BLaER1 treated with 17β-estradiol and CSF1 and Interleukin-3, amounts not matched to agents 10 nM and 100 nM (cell line): ENCODE measurements around the gene CCDC141.
"Not testable (repeated sequence)": the region's sequence is repeated elsewhere in the genome, so short reads cannot be mapped to it uniquely, and the experiment has no call there.

ENCODE experiments used
- H3K27ac ChIP-seq, 11 experiments: shearing (Covaris generic); formaldehyde crosslinking; 2 replicates each; pipeline ENCODE4 v1.8.1; 2022
- H3K27me3 ChIP-seq, 11 experiments: shearing (Covaris generic); formaldehyde crosslinking; 2 replicates each; pipeline ENCODE4 v1.8.1; 2022
- H3K36me3 ChIP-seq, 11 experiments: shearing (Covaris generic); formaldehyde crosslinking; 2 replicates each; pipeline ENCODE4 v1.8.1; 2022
- H3K4me1 ChIP-seq, 10 experiments: shearing (Covaris generic); formaldehyde crosslinking; 2 replicates each; pipeline ENCODE4 v1.8.1; 2022
- H3K4me2 ChIP-seq, 11 experiments: shearing (Covaris generic); formaldehyde crosslinking; 2 replicates each; pipeline ENCODE4 v1.8.1; 2022
- H3K4me3 ChIP-seq, 10 experiments: shearing (Covaris generic); formaldehyde crosslinking; 2 replicates each; pipeline ENCODE4 v1.8.1; 2022
- H3K9ac ChIP-seq, 11 experiments: shearing (Covaris generic); formaldehyde crosslinking; 2 replicates each; pipeline ENCODE4 v1.8.1; 2022
- H3K9me3 ChIP-seq, 11 experiments: shearing (Covaris generic); formaldehyde crosslinking; replicated peaks in 1 of 11; 2 replicates each; pipeline ENCODE4 v1.8.1; 2022
- H4K20me1 ChIP-seq, 11 experiments: shearing (Covaris generic); formaldehyde crosslinking; 2 replicates each; pipeline ENCODE4 v1.8.1; 2022
- Cebpa-rat ChIP-seq, 11 experiments: shearing (Covaris generic); IDR thresholded peaks; 2 replicates each; pipeline ENCODE4 v1.8.1; 2022

Gene CCDC141

DNA sequence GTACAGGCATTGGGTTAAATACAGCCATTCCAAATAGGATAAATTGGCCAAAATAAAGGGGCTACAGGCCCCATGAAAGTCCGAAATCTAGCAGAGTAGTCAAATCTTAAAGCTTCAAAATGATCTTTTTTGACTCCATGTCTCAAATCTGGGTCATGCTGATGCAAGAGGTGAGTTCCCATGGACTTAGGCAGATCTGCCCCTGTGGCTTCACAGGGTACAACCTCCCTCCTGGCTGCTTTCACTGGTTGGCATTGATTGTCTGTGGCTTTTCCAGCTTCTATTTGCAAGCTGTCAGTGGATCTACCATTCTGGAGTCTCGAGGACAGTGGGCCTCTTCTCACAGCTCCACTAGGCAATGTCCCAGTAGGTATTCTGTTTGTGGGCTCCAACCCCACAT is 56.1 kb downstream of the CCDC141 start:
- no peak overlapping the region for H3K9ac ChIP-seq
- no peaks in the 10 kb centered on the region for H3K36me3 ChIP-seq
- no peak for TF ChIP-seq Cebpa-rat (IDR thresholded peaks at IDR 0.05)
- no peak overlapping the region for H3K27ac ChIP-seq
- peaks cover 10 to 18% (median 12%) of the 10 kb centered on the region in 11 experiments; a peak in 18 of 22 replicates for H3K9me3 ChIP-seq
- no peak overlapping the region for H3K4me3 ChIP-seq
- no peak overlapping the region for H3K4me2 ChIP-seq
- no peaks in the 10 kb centered on the region for H4K20me1 ChIP-seq
- H3K4me1 ChIP-seq, result no peaks in the 10 kb centered on the region
- H3K27me3 ChIP-seq, result no peaks in the 10 kb centered on the region

DNA sequence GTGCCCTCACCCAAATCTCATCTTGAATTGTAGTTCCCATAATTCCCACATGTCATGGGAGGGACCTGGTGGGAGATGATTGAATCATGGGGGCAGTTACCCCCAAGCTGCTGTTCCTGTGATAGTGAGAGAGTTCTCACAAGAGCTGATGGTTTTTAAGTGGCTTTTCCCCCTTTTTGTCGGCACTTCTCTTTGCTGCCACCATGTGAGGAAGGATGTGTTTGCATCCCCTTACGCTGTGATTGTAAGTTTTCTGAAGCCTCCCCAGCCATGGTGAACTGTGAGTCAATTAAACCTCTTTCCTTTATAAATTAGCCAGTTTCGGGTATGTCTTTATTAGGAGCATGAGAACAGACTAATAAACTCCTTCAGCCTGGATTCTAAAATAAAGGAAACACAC is 57.2 kb downstream of the CCDC141 start:
- H3K4me2 ChIP-seq, H4K20me1 ChIP-seq, H3K4me3 ChIP-seq, H3K4me1 ChIP-seq, H3K36me3 ChIP-seq, H3K9ac ChIP-seq, H3K27ac ChIP-seq, H3K27me3 ChIP-seq: not testable (repeated sequence)
- peaks cover 10 to 18% (median 12%) of the 10 kb centered on the region in 11 experiments; a peak in 18 of 22 replicates for H3K9me3 ChIP-seq

DNA sequence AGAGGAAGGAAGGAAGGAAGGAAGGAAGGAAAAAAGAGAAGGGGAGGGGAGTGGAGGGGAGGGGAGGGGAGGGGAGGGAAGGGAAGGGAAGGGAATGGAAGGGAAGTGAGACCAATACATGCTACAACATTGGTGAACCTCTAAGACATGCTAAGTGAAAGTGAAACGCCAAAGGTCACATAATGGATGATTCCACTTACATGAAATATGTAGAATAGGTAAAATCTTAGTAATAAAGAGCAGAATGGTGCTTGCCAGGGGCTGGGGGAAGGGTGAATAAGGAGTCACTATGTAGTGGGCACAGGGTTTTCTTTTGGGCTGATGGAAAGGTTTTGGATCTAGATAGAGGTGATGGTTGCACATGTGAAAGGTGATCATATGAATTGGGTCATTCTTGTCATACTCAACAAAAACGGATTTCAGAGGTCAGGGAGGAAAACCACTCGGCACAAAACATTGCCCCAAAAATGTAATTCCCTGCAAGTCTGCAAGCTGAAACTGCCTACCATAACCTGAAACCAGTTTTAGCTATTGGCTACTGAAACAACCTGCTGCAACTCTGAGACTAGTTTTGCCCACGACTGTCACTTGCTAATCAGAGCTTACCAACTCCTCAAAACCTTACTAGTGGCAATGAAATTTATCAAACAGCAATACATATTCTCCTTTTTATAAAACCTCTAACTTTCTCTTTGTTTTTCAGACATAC is 59.2 kb downstream of the CCDC141 start:
- Histone ChIP-seq H3K4me1 (no peaks in the 10 kb centered on the region), H3K9me3 (peaks cover 10 to 18% (median 12%) of the 10 kb centered on the region in 11 experiments; a peak in 18 of 22 replicates), H3K4me3 (no peak overlapping the region), H3K9ac (no peak overlapping the region), H3K4me2 (no peak overlapping the region), H3K27ac (no peak overlapping the region), H3K27me3 (no peaks in the 10 kb centered on the region), H3K36me3 (no peaks in the 10 kb centered on the region), H4K20me1 (no peaks in the 10 kb centered on the region)
- no peak for TF ChIP-seq Cebpa-rat (IDR thresholded peaks at IDR 0.05)

DNA sequence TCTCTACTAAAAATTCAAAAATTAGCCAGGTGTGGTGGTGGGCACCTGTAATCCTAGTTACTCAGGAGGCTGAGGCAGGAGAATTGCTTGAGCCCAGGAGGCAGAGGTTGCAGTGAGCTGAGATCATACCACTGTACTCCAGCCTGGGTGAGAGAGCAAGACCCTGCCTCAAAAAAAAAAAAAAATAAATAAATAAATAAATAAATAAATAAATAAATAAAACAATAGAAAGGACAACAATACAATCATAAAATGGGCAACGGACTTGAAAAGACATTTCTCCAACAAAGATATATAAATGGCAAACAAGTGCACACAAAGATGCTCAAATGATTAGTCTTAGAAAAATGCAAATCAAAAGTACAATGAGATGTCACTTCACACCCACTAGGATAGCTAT is 60.5 kb downstream of the CCDC141 start:
- not testable (repeated sequence) for H3K27me3 ChIP-seq, H3K4me2 ChIP-seq, H3K36me3 ChIP-seq, H3K27ac ChIP-seq, H3K4me3 ChIP-seq, H3K9ac ChIP-seq, H4K20me1 ChIP-seq, H3K4me1 ChIP-seq
- H3K9me3 ChIP-seq, result peaks cover 6 to 11% (median 8%) of the 10 kb centered on the region in 11 experiments; a peak in 18 of 22 replicates

DNA sequence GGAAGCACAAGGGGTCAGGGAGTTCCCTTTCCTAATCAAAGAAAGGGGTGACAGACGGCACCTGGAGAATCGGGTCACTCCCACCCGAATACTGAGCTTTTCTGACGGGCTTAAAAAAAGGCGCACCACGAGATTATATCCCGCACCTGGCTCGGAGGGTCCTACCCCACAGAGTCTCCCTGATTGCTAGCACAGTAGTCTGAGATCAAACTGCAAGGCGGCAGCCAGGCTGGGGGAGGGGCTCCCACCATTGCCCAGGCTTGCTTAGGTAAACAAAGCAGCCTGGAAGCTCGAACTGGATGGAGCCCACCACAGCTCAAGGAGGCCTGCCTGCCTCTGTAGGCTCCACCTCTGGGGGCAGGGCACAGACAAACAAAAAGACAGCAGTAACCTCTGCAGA is 67.3 kb downstream of the CCDC141 start:
- H3K9ac ChIP-seq, H3K27ac ChIP-seq, H4K20me1 ChIP-seq, H3K9me3 ChIP-seq, H3K4me2 ChIP-seq, H3K4me1 ChIP-seq, H3K27me3 ChIP-seq, H3K36me3 ChIP-seq, H3K4me3 ChIP-seq: not testable (repeated sequence)

DNA sequence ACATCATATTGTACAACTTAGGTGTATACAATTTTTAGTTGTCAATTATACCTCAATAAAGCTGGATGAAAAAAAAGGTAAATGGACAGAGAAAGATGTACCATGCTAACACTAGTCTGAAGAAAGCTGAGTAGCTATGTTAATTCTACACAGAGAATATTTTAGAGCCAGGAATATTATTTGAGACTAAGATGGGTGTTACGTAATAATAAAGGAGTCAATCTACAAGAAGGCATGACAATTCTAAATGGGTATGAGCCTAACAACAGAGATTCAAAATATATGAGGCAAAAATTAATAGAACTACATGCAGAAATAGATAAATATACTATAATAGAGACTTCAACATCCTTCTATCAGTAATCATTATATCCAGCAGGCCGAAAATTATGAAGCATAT is 69.1 kb downstream of the CCDC141 start:
- no peaks in the 10 kb centered on the region for H3K4me1 ChIP-seq
- no peak overlapping the region for H3K4me3 ChIP-seq
- peak in 2 of 11 experiments; percentile 13 to 66; a peak in 2 of 22 replicates for TF ChIP-seq Cebpa-rat (IDR thresholded peaks at IDR 0.05)
- no peak overlapping the region for H3K9ac ChIP-seq
- H3K4me2 ChIP-seq, result no peak overlapping the region
- H3K27me3 ChIP-seq, result no peaks in the 10 kb centered on the region
- no peak overlapping the region for H3K27ac ChIP-seq
- no peaks in the 10 kb centered on the region for H4K20me1 ChIP-seq
- H3K9me3 ChIP-seq, result no peaks in the 10 kb centered on the region
- no peaks in the 10 kb centered on the region for H3K36me3 ChIP-seq

DNA sequence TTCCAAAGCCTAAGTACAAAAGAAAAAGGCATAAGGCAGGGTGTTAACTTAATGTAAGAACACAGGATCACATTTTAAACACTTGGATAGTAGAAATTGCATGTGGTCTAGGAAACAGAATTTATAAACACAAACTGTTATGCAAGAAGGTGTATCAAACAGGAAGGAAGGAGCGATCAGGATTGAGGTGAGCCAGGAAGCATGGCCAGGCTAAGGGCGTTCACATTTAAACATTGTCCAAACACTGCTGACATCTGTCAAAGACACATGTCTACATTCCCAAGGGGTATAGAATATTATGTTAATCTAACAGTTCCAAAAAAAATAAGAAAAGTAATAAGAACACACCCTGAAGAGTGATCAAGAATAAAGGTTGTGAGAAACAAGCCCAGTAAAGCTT is 71.3 kb downstream of the CCDC141 start:
- Histone ChIP-seq H3K36me3 (no peaks in the 10 kb centered on the region), H3K4me2 (no peak overlapping the region), H3K27ac (no peak overlapping the region), H3K9ac (no peak overlapping the region), H3K9me3 (no peaks in the 10 kb centered on the region), H4K20me1 (no peaks in the 10 kb centered on the region), H3K4me1 (no peaks in the 10 kb centered on the region), H3K4me3 (no peak overlapping the region), H3K27me3 (no peaks in the 10 kb centered on the region)
- no peak for TF ChIP-seq Cebpa-rat (IDR thresholded peaks at IDR 0.05)

DNA sequence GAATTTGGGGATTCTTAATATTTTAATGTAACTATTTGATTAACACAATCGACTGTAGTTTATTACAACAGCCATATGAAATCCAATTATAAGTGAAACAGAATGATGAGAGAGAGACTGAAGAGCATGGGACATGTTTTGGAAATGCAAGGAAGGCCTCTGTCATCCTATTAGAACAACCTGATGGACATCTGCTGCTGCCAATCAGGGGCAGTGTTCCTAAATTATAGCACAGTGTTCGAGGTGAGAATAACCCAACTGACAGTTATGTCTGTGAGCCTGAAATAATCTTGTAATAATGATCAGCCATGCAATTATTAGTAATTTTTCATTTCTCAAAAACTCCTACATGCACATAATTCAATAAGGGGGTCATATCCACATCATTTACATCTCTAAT is 73.6 kb downstream of the CCDC141 start:
- Histone ChIP-seq H4K20me1 (no peaks in the 10 kb centered on the region), H3K9me3 (no peaks in the 10 kb centered on the region), H3K27ac (no peak overlapping the region), H3K27me3 (no peaks in the 10 kb centered on the region), H3K4me2 (no peak overlapping the region), H3K9ac (no peak overlapping the region), H3K36me3 (no peaks in the 10 kb centered on the region), H3K4me1 (no peaks in the 10 kb centered on the region), H3K4me3 (no peak overlapping the region)
- no peak for TF ChIP-seq Cebpa-rat (IDR thresholded peaks at IDR 0.05)

DNA sequence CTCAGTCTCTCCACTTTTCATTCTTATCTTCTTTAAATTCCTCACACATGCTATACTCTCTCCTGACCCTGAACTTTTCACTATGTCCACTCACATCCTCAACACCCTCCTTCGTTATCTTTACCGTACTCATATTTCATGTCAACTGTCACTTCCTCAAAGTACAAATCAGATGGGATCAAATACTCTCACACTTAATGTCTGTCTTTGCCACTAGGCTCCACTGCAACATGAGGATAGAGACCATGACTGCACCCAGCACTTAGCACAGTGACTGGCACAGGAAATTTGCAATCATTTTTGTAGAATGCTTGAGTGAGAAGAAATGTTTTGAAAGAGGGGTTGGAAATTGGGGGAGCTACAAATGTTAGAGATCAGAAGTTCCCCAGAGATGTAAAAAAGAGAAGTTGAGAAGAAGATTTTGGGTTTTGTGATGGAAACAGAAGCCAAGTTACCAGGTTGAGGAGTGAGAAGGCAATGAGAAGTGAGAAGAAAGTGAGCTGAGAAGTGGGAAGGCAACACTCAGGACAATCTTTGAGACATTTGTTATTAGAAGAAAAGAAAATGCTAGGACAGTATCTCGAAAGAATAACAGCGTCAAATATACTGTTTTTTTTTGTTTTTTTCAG is 87.0 kb downstream of the CCDC141 start:
- no peak overlapping the region for H3K27ac ChIP-seq
- no peaks in the 10 kb centered on the region for H4K20me1 ChIP-seq
- no peak for TF ChIP-seq Cebpa-rat (IDR thresholded peaks at IDR 0.05)
- H3K4me3 ChIP-seq, result no peak overlapping the region
- no peaks in the 10 kb centered on the region for H3K36me3 ChIP-seq
- no peaks in the 10 kb centered on the region for H3K9me3 ChIP-seq
- no peak overlapping the region for H3K4me2 ChIP-seq
- H3K9ac ChIP-seq, result no peak overlapping the region
- H3K27me3 ChIP-seq, result no peaks in the 10 kb centered on the region
- no peaks in the 10 kb centered on the region for H3K4me1 ChIP-seq

DNA sequence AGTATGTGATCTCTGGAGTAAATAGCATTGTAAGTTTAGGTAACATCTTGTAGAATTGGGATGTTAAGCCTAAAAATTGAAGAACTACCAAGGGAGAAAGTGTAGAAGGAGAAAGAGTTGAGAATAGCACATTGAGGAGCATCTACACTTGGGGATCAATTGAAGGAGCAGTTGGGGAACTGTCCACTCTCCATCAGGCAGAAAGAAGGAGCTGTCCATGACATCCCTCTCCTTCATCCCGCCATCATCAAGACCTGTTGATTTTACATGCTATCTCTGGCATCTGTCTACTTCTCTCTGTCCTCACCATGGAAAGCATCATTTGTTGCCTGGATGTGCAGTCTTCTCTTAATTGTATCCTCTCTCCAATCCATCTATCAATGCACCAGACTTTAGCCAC is 87.8 kb downstream of the CCDC141 start:
- no peak overlapping the region for H3K27ac ChIP-seq
- no peaks in the 10 kb centered on the region for H4K20me1 ChIP-seq
- H3K9me3 ChIP-seq, result no peaks in the 10 kb centered on the region
- H3K4me2 ChIP-seq, result no peak overlapping the region
- no peak overlapping the region for H3K9ac ChIP-seq
- no peaks in the 10 kb centered on the region for H3K36me3 ChIP-seq
- no peak for TF ChIP-seq Cebpa-rat (IDR thresholded peaks at IDR 0.05)
- no peaks in the 10 kb centered on the region for H3K27me3 ChIP-seq
- H3K4me1 ChIP-seq, result no peaks in the 10 kb centered on the region
- no peak overlapping the region for H3K4me3 ChIP-seq
